Measurements from ENCODE around the gene AGRN.
"Not testable (repeated sequence)": the region's sequence is repeated elsewhere in the genome, so short reads cannot be mapped to it uniquely, and the experiment has no call there.

Gene AGRN

GRCh38 chr1:1004420-1004779, 15.5 kb upstream of the AGRN start:
- peak overlapping the region; percentile 21 to 90 (median 84) for H3K27ac Mint-ChIP-seq
- peak overlapping the region; percentile 59 to 77 (median 63) for H3K4me3 Mint-ChIP-seq
- H3K4me1 Mint-ChIP-seq, result peaks cover 21% of the 10 kb centered on the region
- peaks cover 4% of the 10 kb centered on the region for H3K27me3 Mint-ChIP-seq (ENCODE audit: low read depth)
- no peak for TF ChIP-seq CTCF (IDR thresholded peaks at IDR 0.05; ENCODE audit: unreplicated experiment in 3 of 3)
- no peaks in the 10 kb centered on the region for H3K36me3 Mint-ChIP-seq (ENCODE audit: low read depth)
- no peaks in the 10 kb centered on the region for H3K9me3 Mint-ChIP-seq

- Mint-ChIP-seq H3K27me3 (ENCODE audit: low read depth) (peaks cover 4% of the 10 kb centered on the region), H3K9me3 (no peaks in the 10 kb centered on the region), H3K27ac (peak overlapping the region; percentile 21 to 90 (median 84)), H3K4me3 (peak overlapping the region; percentile 59 to 77 (median 63)), H3K4me1 (peaks cover 21% of the 10 kb centered on the region), H3K36me3 (ENCODE audit: low read depth) (no peaks in the 10 kb centered on the region)
- no peak for TF ChIP-seq CTCF (IDR thresholded peaks at IDR 0.05; ENCODE audit: unreplicated experiment in 3 of 3)
These were observed 14.9 kb upstream of the AGRN start for GRCh38 chr1:1004780-1005697.

- H3K36me3 Mint-ChIP-seq (ENCODE audit: low read depth), result no peaks in the 10 kb centered on the region
- H3K9me3 Mint-ChIP-seq, result no peaks in the 10 kb centered on the region
- H3K4me3 Mint-ChIP-seq, result peak overlapping the region in 2 of 3 experiments; percentile 17 to 44
- TF ChIP-seq CTCF (IDR thresholded peaks at IDR 0.05; ENCODE audit: unreplicated experiment in 3 of 3), result no peak
- peak overlapping the region in 1 of 3 experiments; percentile 21 for H3K27ac Mint-ChIP-seq
- H3K4me1 Mint-ChIP-seq, result peaks cover 21% of the 10 kb centered on the region
- peaks cover 4% of the 10 kb centered on the region for H3K27me3 Mint-ChIP-seq (ENCODE audit: low read depth)
These were observed 14.1 kb upstream of the AGRN start for GRCh38 chr1:1005774-1006304.

GRCh38 chr1:1006305-1007159, 13.4 kb upstream of the AGRN start:
- Mint-ChIP-seq H3K4me1 (peaks cover 21% of the 10 kb centered on the region), H3K27me3 (ENCODE audit: low read depth) (peaks cover 4% of the 10 kb centered on the region), H3K9me3 (no peaks in the 10 kb centered on the region), H3K27ac (no peak overlapping the region), H3K36me3 (ENCODE audit: low read depth) (no peaks in the 10 kb centered on the region), H3K4me3 (peak overlapping the region in 2 of 3 experiments; percentile 10 to 17)
- no peak for TF ChIP-seq CTCF (IDR thresholded peaks at IDR 0.05; ENCODE audit: unreplicated experiment in 3 of 3)

- peaks cover 20% of the 10 kb centered on the region for H3K4me1 Mint-ChIP-seq
- not testable (repeated sequence) for H3K27ac Mint-ChIP-seq; H3K27me3 Mint-ChIP-seq (ENCODE audit: low read depth); H3K36me3 Mint-ChIP-seq (ENCODE audit: low read depth); H3K9me3 Mint-ChIP-seq; H3K4me3 Mint-ChIP-seq
These were observed 9.8 kb upstream of the AGRN start for GRCh38 chr1:1010131-1010530.

GRCh38 chr1:1011396-1011949, 8.4 kb upstream of the AGRN start:
- no peaks in the 10 kb centered on the region for H3K36me3 Mint-ChIP-seq (ENCODE audit: low read depth)
- no peaks in the 10 kb centered on the region for H3K9me3 Mint-ChIP-seq
- H3K4me1 Mint-ChIP-seq, result peaks cover 12% of the 10 kb centered on the region
- no peak overlapping the region for H3K27ac Mint-ChIP-seq
- no peak for TF ChIP-seq CTCF (IDR thresholded peaks at IDR 0.05; ENCODE audit: unreplicated experiment in 3 of 3)
- no peak overlapping the region for H3K4me3 Mint-ChIP-seq
- H3K27me3 Mint-ChIP-seq (ENCODE audit: low read depth), result peaks cover 3% of the 10 kb centered on the region

GRCh38 chr1:1012736-1013104, 7.2 kb upstream of the AGRN start:
- peak overlapping the region; percentile 90 to 91 (median 90) for H3K4me3 Mint-ChIP-seq
- H3K36me3 Mint-ChIP-seq (ENCODE audit: low read depth); H3K9me3 Mint-ChIP-seq; H3K27me3 Mint-ChIP-seq (ENCODE audit: low read depth): not testable (repeated sequence)
- peaks cover 17% of the 10 kb centered on the region for H3K4me1 Mint-ChIP-seq
- H3K27ac Mint-ChIP-seq, result peak overlapping the region; percentile 84 to 92 (median 89)

Measured in nephron (organoid).